Mesenchymal stem cell (in vitro differentiated cells and primary cell): ENCODE measurements around the gene S1PR4.

ENCODE experiments used
- DNase-seq: peaks from one replicate; pipeline ENCODE4 v3.0.0-alpha.2; 2013
- H2AFZ ChIP-seq: one replicate; pipeline ENCODE4 v1.6.1; 2013; ENCODE audit warnings: low read depth, mild to moderate bottlenecking, control low read depth, inconsistent platforms, low read length, moderate library complexity
- H2AK5ac ChIP-seq: 2 replicates; pipeline ENCODE4 v1.6.1; 2013; ENCODE audit warnings: low read length, moderate library complexity, mild to moderate bottlenecking, inconsistent platforms; ENCODE audit not compliant: severe bottlenecking
- H2BK120ac ChIP-seq: one replicate; pipeline ENCODE4 v1.6.1; 2013; ENCODE audit warnings: low read depth, mild to moderate bottlenecking, inconsistent platforms, low read length, moderate library complexity
- H2BK12ac ChIP-seq, 2 experiments: one replicate each; pipeline ENCODE4 v1.6.1; 2013; ENCODE audit warnings: inconsistent platforms in 2 of 2, low read length in 2 of 2, mild to moderate bottlenecking in 2 of 2, moderate library complexity in 2 of 2, control low read depth in 1 of 2
- H2BK15ac ChIP-seq: one replicate; pipeline ENCODE4 v1.6.1; 2013; ENCODE audit warnings: mild to moderate bottlenecking, low read depth, inconsistent platforms; ENCODE audit not compliant: poor library complexity, severe bottlenecking
- H2BK5ac ChIP-seq: 2 replicates; pipeline ENCODE4 v1.6.1; 2013; ENCODE audit warnings: low read depth, mild to moderate bottlenecking, low read length, control low read depth, inconsistent platforms; ENCODE audit not compliant: poor library complexity, severe bottlenecking
- H3K14ac ChIP-seq, 2 experiments: one replicate each; pipeline ENCODE4 v1.6.1; 2013; ENCODE audit warnings: inconsistent platforms in 2 of 2, low read length in 2 of 2, control low read depth in 1 of 2, mild to moderate bottlenecking in 1 of 2, moderate library complexity in 1 of 2
- H3K18ac ChIP-seq, 2 experiments: one replicate each; pipeline ENCODE4 v1.6.1; 2013; ENCODE audit warnings: inconsistent platforms in 2 of 2, low read length in 2 of 2, control low read depth in 1 of 2, low read depth in 1 of 2, mild to moderate bottlenecking in 1 of 2
- H3K23ac ChIP-seq, 2 experiments: one replicate each; pipeline ENCODE4 v1.6.1; 2013; ENCODE audit warnings: inconsistent platforms in 2 of 2, low read length in 2 of 2, mild to moderate bottlenecking in 2 of 2, moderate library complexity in 2 of 2, control low read depth in 1 of 2
- H3K27ac ChIP-seq: 2 replicates; pipeline ENCODE4 v1.5.1; 2013; ENCODE audit warnings: mild to moderate bottlenecking, moderate library complexity, low read length, control low read depth, inconsistent platforms; ENCODE audit not compliant: poor library complexity, severe bottlenecking
- H3K27me3 ChIP-seq, 2 experiments: 2 replicates each; pipeline versions ENCODE4 v1.6.1 to v1.7.0; 2013; ENCODE audit warnings: low read length in 2 of 2, mild to moderate bottlenecking in 2 of 2, moderate library complexity in 2 of 2, control low read depth in 1 of 2, inconsistent platforms in 1 of 2; ENCODE audit not compliant: control insufficient read depth in 1 of 2, insufficient read depth in 1 of 2
- H3K36me3 ChIP-seq, 2 experiments: 2 replicates each; pipeline versions ENCODE4 v1.6.1 to v1.7.0; 2013; ENCODE audit warnings: low read length in 2 of 2, control low read depth in 1 of 2, inconsistent platforms in 1 of 2, low read depth in 1 of 2, mild to moderate bottlenecking in 1 of 2; ENCODE audit not compliant: insufficient read depth in 2 of 2, control insufficient read depth in 1 of 2
- H3K4ac ChIP-seq, 2 experiments: one replicate each; pipeline ENCODE4 v1.6.1; 2013; ENCODE audit warnings: inconsistent platforms in 2 of 2, low read length in 2 of 2, mild to moderate bottlenecking in 2 of 2, moderate library complexity in 2 of 2, control low read depth in 1 of 2, low read depth in 1 of 2
- H3K4me1 ChIP-seq: 2 replicates; pipeline ENCODE4 v1.6.1; 2013; ENCODE audit warnings: low read depth, low read length, control low read depth; ENCODE audit not compliant: control insufficient read depth, insufficient read depth
- H3K4me2 ChIP-seq: 2 replicates; pipeline ENCODE4 v1.6.1; 2013; ENCODE audit warnings: low read length, mild to moderate bottlenecking, inconsistent platforms; ENCODE audit not compliant: poor library complexity, severe bottlenecking
- H3K4me3 ChIP-seq, 2 experiments: 2 replicates each; pipeline versions ENCODE4 v1.5.1 to v1.7.0; 2013; ENCODE audit warnings: low read length in 2 of 2, mild to moderate bottlenecking in 2 of 2, control low read depth in 1 of 2, low read depth in 1 of 2; ENCODE audit not compliant: insufficient read depth in 1 of 2
- H3K79me1 ChIP-seq: replicated peaks from 2 replicates; pipeline ENCODE4 v1.6.1; 2013; ENCODE audit warnings: mild to moderate bottlenecking, control low read depth, low read length, inconsistent platforms; ENCODE audit not compliant: poor library complexity, severe bottlenecking
- H3K9ac ChIP-seq: 2 replicates; pipeline ENCODE4 v1.7.0; 2013; ENCODE audit warnings: mild to moderate bottlenecking, low read length, moderate library complexity
- H3K9me3 ChIP-seq: 2 replicates; pipeline ENCODE4 v1.7.0; 2013; ENCODE audit warnings: mild to moderate bottlenecking, low read length; ENCODE audit not compliant: control insufficient read depth
- H4K8ac ChIP-seq: one replicate; pipeline ENCODE4 v1.6.1; 2013; ENCODE audit warnings: inconsistent platforms, mild to moderate bottlenecking, low read length, moderate library complexity
- H4K91ac ChIP-seq: one replicate; pipeline ENCODE4 v1.6.1; 2013; ENCODE audit warnings: mild to moderate bottlenecking, low read length, inconsistent platforms
- WGBS: methylation state at CpG from one replicate; pipeline ENCODE4 v1.1.7; 2013; ENCODE audit warnings: mixed read lengths; 5-methylcytosine and 5-hydroxymethylcytosine counted together

Gene S1PR4

DNA sequence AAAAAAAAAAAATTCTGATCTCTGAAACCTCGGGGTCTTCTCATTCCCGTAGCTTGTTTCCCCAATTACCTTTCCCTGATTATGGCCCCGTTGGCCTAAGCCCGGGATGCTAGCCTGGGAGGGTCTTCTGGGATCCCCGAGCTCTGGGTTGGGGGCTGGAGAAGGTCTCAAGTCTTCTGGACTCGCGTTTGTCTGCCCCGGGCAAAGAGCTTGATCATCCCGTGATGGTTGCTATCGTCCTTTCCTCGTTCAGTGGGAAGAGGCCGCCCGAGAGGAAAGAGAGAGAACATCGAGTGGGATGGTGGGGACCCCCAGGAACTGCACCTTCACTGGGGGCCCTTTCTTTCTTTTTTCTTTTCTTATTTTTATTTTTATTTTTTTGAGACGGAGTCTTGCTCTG lies 40.3 kb upstream of the S1PR4 start:
- Histone ChIP-seq H2AK5ac (no peak overlapping the region), H2AFZ (no peak overlapping the region), H3K18ac (no peak overlapping the region), H2BK15ac (no peak overlapping the region), H3K79me1 (no peaks in the 10 kb centered on the region), H3K4me3 (no peak overlapping the region), H3K4me2 (no peak overlapping the region), H3K23ac (no peak overlapping the region), H3K9ac (no peak overlapping the region), H3K4ac (no peak overlapping the region), H4K8ac (no peak overlapping the region), H2BK12ac (no peak overlapping the region), H2BK120ac (no peak overlapping the region), H3K4me1 (peaks cover 12% of the 10 kb centered on the region), H3K27ac (no peak overlapping the region), H4K91ac (no peak overlapping the region), H3K27me3 (no peaks in the 10 kb centered on the region), H3K36me3 (no peaks in the 10 kb centered on the region), H2BK5ac (no peak overlapping the region), H3K9me3 (peaks cover 9% of the 10 kb centered on the region), H3K14ac (no peak overlapping the region)
- WGBS: 92% methylated on average over 13 of the region's 15 CpGs
- DNase-seq: no peak

DNA sequence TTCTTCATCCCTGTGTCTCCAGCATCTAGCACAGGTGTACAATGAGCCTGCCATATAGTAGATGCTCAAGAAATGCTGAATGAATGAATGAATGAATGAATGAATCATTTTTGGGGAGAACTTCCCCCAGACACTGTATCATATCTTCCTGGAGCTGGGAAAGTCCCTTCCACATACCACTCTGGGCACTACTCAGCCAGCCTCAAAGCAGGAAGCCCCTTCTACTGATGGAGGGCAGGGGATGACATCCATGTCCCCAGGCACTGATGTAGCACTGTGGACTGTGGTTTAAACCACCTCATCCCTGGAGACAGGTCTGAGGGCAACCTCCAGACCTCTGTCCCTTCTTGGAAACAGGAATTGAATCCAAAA lies 37.9 kb upstream of the S1PR4 start:
- peak overlapping the region in 1 of 2 experiments; percentile 9 for H3K4me3 ChIP-seq
- H3K23ac ChIP-seq: no peak overlapping the region
- H2AFZ ChIP-seq: no peak overlapping the region
- H3K4ac ChIP-seq: no peak overlapping the region
- peak overlapping the region; percentile 92 for H3K9ac ChIP-seq
- no peaks in the 10 kb centered on the region for H3K79me1 ChIP-seq
- H3K27me3 ChIP-seq: no peaks in the 10 kb centered on the region
- H3K14ac ChIP-seq: no peak overlapping the region
- H4K8ac ChIP-seq: no peak overlapping the region
- no peak for DNase-seq
- H2BK120ac ChIP-seq: no peak overlapping the region
- no peak overlapping the region for H2BK15ac ChIP-seq
- no peak overlapping the region for H4K91ac ChIP-seq
- H3K4me1 ChIP-seq: peaks cover 7% of the 10 kb centered on the region
- H3K4me2 ChIP-seq: no peak overlapping the region
- H3K36me3 ChIP-seq: no peaks in the 10 kb centered on the region
- no peak overlapping the region for H2BK5ac ChIP-seq
- H2AK5ac ChIP-seq: no peak overlapping the region
- no peak overlapping the region for H3K27ac ChIP-seq
- peaks cover 9% of the 10 kb centered on the region for H3K9me3 ChIP-seq
- H3K18ac ChIP-seq: peak overlapping the region in 1 of 2 experiments; percentile 5
- H2BK12ac ChIP-seq: no peak overlapping the region

DNA sequence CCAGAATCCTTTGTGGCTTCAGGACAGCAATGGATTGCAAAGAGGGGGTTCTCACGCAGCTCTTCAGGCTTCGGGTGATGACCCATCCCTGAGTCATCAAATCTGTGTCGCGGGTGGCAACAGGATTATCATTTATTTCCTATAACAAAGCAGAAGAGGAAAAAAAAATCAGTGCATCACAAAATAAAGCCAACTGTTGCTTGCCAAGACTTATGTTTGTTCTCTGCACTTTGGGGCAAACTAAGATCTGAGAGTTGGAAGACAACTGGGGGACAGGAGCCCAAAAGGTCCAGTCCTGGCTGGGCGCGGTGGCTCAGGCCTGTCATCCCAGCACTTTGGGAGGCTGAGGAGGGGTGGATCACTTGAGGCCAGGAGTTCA lies 36.3 kb upstream of the S1PR4 start:
- Histone ChIP-seq H3K36me3 (no peaks in the 10 kb centered on the region), H3K79me1 (no peaks in the 10 kb centered on the region), H4K91ac (no peak overlapping the region), H3K4me2 (no peak overlapping the region), H3K18ac (no peak overlapping the region), H4K8ac (peak overlapping the region; percentile 86), H2AFZ (peak overlapping the region; percentile 1), H3K9ac (peak overlapping the region; percentile 92), H3K27ac (no peak overlapping the region), H3K9me3 (peaks cover 9% of the 10 kb centered on the region), H2AK5ac (no peak overlapping the region), H2BK120ac (no peak overlapping the region), H2BK12ac (no peak overlapping the region), H3K4me3 (no peak overlapping the region), H3K14ac (no peak overlapping the region), H3K4ac (peak overlapping the region in 1 of 2 experiments; percentile 51), H2BK5ac (no peak overlapping the region), H3K23ac (no peak overlapping the region), H3K4me1 (peaks cover 7% of the 10 kb centered on the region), H2BK15ac (no peak overlapping the region), H3K27me3 (no peaks in the 10 kb centered on the region)
- 50% methylated on average over 4 of the region's 6 CpGs for WGBS
- DNase-seq: peak; percentile 88

DNA sequence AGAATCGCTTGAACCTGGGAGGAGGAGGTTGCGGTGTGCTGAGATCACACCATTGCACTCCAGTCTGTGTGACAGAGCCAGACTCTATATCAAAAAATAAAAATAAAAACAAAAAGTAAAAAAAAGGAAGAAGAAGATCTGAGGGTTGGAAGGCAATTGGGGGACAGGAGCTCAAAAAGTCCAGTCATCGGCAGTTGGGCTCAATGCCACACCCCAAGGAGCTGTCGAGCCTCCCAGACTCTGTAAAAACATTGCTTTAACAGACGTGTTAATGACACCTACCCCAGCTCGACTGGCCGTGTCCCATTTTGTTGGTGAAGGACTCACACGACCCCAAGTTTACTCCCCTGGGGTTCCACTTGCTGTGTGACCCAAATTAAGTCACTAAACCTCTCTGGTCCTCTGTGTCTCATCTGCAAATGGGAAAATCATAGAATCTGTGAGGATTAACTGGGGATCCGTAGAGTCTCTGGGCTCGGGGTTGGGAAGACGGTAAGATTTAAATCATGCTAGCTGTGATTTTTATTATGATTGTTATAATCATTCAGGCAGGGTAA lies 35.7 kb upstream of the S1PR4 start:
- H2AFZ ChIP-seq: no peak overlapping the region
- H3K79me1 ChIP-seq: no peaks in the 10 kb centered on the region
- H3K14ac ChIP-seq: no peak overlapping the region
- H3K18ac ChIP-seq: no peak overlapping the region
- H2BK12ac ChIP-seq: peak overlapping the region in 1 of 2 experiments; percentile 76
- H4K8ac ChIP-seq: no peak overlapping the region
- H3K4ac ChIP-seq: no peak overlapping the region
- H3K36me3 ChIP-seq: no peaks in the 10 kb centered on the region
- H2BK120ac ChIP-seq: no peak overlapping the region
- H3K4me2 ChIP-seq: no peak overlapping the region
- no peak overlapping the region for H3K4me3 ChIP-seq
- no peak for DNase-seq
- H2BK15ac ChIP-seq: no peak overlapping the region
- WGBS: 82% methylated on average over 9 of the region's 11 CpGs
- no peaks in the 10 kb centered on the region for H3K27me3 ChIP-seq
- H2AK5ac ChIP-seq: no peak overlapping the region
- H3K27ac ChIP-seq: no peak overlapping the region
- H2BK5ac ChIP-seq: no peak overlapping the region
- H4K91ac ChIP-seq: no peak overlapping the region
- H3K9ac ChIP-seq: peak overlapping the region; percentile 92
- H3K4me1 ChIP-seq: peaks cover 7% of the 10 kb centered on the region
- H3K23ac ChIP-seq: no peak overlapping the region
- H3K9me3 ChIP-seq: peaks cover 9% of the 10 kb centered on the region
